Hypothalamus (tissue), 51 donors: Measurements from ENCODE around the gene FAM184A.

Experiments
- DNase-seq, 51 donors: peaks; one replicate each; lab custom pipeline; 2025; lab: John Stamatoyannopoulos, UW

FAM184A gene

DNA sequence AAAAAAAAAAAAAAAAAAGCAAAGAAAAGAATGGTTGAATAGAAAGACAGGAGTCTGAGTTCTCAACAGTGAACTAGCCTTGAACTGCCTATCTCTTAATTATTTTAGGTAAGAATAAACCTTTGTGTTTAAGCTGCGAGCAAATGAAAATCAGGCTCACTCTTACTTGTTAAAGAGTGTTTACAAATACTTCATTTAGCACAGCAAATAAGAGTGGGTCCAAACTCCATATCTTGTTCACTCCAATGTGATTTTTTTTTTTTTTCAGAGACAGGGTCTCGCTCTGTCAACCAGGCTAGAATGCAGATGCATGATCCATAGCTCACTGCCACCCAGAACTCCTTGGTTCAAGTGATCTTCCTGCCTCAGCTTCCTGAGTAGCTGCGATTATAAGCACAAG is 155.4 kb downstream of the FAM184A start:
- DNase-seq: no peak

DNA sequence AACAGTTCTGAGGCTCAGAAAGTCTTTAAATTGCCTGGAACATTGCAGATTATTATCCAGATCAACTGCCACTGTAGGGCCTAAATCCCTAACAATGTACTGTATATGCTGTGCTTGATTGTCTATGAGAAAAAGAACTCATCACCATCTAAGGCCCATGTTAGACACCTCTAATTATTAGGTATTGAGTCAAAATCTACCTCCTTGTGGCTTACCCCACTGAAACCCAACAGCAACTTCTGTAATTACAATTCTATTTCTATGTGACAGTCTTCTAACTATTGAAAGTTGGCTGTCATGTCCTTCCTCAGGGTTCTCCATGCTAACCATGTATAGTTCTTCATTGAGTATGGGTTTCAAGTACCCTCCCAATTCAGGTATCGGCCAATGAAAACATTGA is 157.4 kb downstream of the FAM184A start:
- DNase-seq: no peak

DNA sequence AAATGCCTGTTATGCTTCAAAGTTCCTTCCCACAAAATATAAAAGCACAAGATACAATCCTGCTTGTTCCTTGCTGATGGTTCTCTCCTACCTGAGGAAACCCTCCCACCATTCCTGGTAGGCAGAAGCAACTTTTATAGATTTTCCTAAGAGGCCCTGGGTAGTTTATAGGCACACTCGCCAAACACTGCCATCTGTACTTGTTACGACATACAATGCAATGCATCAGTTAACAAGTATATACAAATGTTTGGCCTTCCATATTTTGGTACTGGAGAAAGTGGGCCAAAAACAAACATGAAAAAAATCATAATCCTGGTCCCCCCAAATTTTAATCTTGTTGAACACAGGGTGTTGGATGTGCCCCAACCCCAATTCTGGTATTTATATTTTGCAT is 160.1 kb downstream of the FAM184A start:
- DNase-seq: no peak

DNA sequence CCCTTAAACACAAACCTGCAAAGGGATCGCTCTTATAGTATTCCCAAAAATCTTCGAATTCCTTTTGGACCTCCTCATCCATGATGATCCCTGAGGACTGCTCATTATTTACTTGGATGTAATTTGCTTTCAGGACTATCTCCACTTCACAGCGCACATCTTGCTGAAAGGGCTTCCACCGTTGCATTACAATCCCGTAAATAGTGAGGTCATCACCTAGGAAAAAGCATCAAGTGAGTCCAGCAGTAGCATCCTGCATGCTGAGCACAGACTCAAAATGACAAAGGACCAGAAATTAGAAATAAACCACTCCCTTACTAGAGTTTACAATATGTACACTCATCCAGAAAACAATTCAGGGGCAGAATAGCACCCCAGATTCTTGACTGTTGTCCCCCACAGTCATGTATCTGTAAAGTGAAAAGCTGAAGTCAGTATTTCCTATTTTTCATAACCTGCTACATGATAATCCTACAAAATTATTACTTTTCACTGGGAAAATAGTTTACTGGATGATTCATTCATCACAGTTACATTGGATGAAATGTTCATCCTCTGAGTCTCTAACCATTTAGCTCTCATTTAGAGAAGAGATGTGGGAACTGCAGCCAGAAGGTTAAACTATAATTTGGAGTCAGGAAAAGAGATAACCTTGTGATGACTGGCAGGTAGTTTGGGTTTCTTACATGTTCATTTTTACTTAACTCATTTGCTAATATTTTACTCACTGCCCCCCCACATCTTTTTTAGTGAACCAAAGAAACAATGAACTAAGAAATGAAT is 160.7 kb downstream of the FAM184A start:
- no peak for DNase-seq

DNA sequence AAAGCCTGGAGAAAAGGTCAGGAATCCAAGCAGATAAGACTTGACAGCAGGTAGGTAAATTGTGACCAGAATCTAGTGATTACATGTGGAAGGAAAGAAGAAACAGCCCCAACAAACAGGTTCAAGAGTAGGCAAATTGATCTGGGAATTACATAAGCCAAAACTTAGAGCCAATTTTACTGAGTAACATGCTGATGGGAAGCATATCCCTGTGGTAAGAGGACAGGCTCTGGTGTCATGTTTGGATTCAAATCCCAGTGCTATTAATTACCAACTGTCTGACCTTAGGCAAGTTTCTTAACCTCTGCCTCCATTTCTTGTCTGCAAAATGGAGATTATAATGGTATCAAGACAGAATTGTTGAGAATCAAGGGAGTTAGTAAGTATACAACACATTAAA is 163.9 kb downstream of the FAM184A start:
- DNase-seq: no peak

DNA sequence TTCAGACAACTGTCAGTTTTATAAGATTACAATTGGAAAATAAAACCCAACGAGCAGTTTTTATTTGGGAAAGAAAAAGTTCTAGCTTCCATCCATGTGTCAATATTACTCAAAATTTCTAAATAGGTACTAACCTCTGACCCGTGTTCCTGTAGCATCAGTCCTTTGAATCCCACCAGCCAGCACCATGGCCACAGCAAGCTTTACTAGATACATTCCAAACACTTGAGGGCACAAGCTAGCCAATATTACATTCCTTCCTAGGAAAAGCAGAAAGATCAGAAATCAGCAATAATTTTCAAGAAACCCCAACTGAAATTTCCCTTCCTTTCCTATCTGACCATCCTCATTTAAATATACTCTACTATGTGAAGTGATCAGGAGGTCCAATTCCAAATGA is 165.3 kb downstream of the FAM184A start:
- DNase-seq: no peak

DNA sequence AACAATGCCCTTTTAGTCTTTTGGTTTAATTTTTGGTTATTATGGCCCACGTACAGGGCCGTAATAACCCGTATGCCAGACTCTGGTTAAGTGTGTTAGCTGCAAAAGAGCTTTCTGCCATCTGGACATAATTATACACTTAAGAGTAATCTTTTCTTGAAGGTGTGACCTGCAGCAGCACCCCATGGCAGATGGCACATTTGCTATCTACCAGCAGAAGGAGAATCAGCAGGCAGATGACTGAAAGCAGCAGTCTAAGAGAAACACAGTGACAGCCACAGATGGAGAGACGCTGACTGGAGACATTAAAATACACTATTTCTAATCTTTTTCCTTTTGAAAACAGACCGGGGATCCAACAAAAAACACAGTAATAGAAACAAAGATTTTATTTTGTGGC is 165.8 kb downstream of the FAM184A start:
- no peak for DNase-seq
